ENCODE results near the gene SAMD4B. TPM values are rescaled to one million over a fixed set of nuclear protein-coding genes. Genes with fewer than 3 reads are reported as not detected.

The SAMD4B gene
- total RNA-seq, 6 experiments from 2014 or later: 23.0 to 45.6 (median 31.6) TPM

DNA sequence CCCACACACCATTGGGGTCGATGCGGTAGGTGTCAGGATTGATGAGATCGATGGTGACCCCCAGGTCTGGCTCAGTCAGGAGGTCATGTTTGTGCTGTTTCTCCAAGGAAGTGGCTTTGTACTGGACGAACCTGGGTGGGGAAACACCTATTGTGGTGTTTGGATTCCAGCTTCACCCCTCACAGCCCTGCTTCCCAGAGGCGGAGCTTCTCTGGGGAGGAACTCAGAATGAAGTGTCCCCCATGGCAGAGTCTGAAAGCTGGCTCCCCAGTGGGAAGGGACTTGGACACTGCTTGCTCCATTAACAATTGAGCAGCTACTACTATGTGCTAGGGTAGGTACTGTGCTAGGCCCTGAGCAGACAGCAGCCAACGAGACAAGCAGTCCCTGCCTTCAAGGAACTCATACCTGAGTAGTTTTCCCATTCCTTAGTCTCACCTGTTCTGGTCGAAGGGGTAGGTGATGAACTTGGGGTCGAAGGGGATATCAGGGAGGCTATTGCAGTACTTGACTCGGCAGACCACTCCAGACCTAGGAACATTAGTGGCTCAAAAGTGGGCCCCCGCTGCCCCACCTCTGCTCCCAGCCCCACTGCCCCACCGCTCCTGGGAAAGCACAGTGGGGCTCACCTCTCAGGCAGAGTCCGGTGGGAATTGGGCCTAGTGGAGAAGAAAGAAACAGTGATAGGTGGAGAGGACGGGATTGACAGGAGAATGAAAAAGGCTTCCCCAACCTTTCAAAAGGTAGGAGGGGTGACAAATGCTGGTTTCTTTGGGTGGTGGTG is 47.6 kb downstream of the SAMD4B start:
- peaks cover 0 to 18% (median 11%) of the 10 kb centered on the region in 4 donors for H3K4me1 ChIP-seq
- no peaks in the 10 kb centered on the region for H3K27me3 ChIP-seq
- WGBS (ENCODE audit: insufficient coverage, low coverage, low lambda C conversion rate, missing lambda C conversion rate): 59% methylated on average over 7 of the region's 13 CpGs
- no peaks in the 10 kb centered on the region for H3K9me3 ChIP-seq
- TF ChIP-seq POLR2A (IDR thresholded peaks at IDR 0.05): no peak
- TF ChIP-seq, protein P1, sequence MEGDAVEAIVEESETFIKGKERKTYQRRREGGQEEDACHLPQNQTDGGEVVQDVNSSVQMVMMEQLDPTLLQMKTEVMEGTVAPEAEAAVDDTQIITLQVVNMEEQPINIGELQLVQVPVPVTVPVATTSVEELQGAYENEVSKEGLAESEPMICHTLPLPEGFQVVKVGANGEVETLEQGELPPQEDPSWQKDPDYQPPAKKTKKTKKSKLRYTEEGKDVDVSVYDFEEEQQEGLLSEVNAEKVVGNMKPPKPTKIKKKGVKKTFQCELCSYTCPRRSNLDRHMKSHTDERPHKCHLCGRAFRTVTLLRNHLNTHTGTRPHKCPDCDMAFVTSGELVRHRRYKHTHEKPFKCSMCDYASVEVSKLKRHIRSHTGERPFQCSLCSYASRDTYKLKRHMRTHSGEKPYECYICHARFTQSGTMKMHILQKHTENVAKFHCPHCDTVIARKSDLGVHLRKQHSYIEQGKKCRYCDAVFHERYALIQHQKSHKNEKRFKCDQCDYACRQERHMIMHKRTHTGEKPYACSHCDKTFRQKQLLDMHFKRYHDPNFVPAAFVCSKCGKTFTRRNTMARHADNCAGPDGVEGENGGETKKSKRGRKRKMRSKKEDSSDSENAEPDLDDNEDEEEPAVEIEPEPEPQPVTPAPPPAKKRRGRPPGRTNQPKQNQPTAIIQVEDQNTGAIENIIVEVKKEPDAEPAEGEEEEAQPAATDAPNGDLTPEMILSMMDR (IDR thresholded peaks at IDR 0.05): no peak
- peak overlapping the region in 2 of 3 donors; percentile 92 to 98 for H3K27ac ChIP-seq
- peak overlapping the region; percentile 82 to 95 (median 88) for H3K4me3 ChIP-seq
- no peak for ATAC-seq
- peaks cover 0 to 46% (median 9%) of the 10 kb centered on the region in 4 donors for H3K36me3 ChIP-seq
- DNase-seq: no peak
- intact Hi-C loops (cut with DNase I): no loop called here

DNA sequence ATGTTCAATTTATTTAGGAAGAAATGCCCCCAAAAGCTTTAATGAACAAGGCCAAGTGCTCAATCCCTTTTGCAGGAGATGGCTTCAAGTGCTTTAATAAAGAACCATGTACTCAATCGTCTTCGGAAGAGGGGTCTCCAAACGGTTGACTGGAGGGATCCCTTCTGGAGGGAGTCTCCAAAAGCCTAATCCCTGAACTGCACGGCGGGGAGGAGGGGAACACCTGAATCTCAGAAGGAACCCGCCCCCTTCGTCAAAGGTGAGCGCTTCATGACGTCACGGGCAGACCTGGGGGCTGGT is 48.2 kb downstream of the SAMD4B start:
- ATAC-seq: no peak
- 0% methylated on average over 3 of the region's 10 CpGs for WGBS (ENCODE audit: insufficient coverage, low coverage, low lambda C conversion rate, missing lambda C conversion rate)

DNA sequence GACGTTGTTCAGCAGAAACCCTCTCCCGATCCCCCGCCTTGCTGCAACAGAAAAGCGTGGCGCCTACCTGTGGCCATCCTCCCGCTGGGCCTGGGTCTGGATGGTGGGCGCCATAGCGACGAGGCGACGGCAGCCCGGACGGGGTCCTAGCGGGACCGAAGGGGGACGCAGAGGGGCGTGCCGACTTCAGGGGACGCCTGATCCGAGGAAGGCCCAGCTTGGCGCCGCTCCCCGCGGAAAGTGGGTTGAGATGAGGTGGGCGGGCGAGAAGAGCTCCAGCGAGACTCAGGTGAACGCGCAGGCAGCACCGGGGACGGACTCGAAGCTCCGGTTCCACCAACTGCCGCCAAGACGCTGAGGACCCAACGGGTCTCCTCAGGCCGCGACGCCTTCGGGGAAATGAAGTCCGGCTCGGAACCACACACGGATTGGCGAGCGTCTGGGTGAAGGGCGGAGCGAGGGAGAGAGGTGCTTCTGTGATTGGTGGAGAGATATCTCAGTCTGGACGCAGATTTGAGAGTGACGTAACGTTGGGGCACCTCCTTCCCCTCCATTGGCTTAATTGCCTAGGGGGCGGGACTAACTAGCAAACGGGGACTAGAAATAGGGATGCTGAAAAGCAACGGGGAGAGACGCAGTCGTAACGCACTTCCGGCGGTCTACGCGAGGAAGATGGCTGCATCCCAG is 48.7 kb downstream of the SAMD4B start, which contains the start of the genes MED29 and PAF1:
Gene MED29, plus strand, starts transcription at position 628 of the 687 bp plus-strand sequence. Its CDS starts 45 bp downstream, at position 673.
Gene PAF1, minus strand, starts transcription at position 356 of the 687 bp plus-strand sequence. Its CDS starts 242 bp downstream, at position 114.
- 0% methylated on average over 24 of the region's 60 CpGs for WGBS (ENCODE audit: insufficient coverage, low coverage, low lambda C conversion rate, missing lambda C conversion rate)
- TF ChIP-seq POLR2A (IDR thresholded peaks at IDR 0.05): peak; percentile 96
- TF ChIP-seq, protein P1 (IDR thresholded peaks at IDR 0.05): no peak
- H3K27me3 ChIP-seq: no peaks in the 10 kb centered on the region
- H3K4me1 ChIP-seq: peaks cover 0 to 18% (median 11%) of the 10 kb centered on the region in 4 donors
- peak within 1 kb of the TSS; percentile 92 to 98 (median 98) for H3K27ac ChIP-seq
- no peaks in the 10 kb centered on the region for H3K9me3 ChIP-seq
- peak within 1 kb of the TSS; percentile 82 to 95 (median 88) for H3K4me3 ChIP-seq
- H3K36me3 ChIP-seq: peaks cover 0 to 46% (median 9%) of the 10 kb centered on the region in 4 donors
- ATAC-seq: peak; percentile 96 to 99 (median 96)
- intact Hi-C loops (cut with DNase I): no loop called here
- DNase-seq: peak; percentile 95 to 98 (median 96)

More for the DNA sequence above, 48.2 kb downstream of the SAMD4B start:
- TF ChIP-seq, protein P1 (IDR thresholded peaks at IDR 0.05): no peak
- no peak for TF ChIP-seq POLR2A (IDR thresholded peaks at IDR 0.05)
- intact Hi-C loops (cut with DNase I): no loop called here
- H3K27ac ChIP-seq: peak overlapping the region; percentile 92 to 98 (median 98)
- H3K4me1 ChIP-seq: peaks cover 0 to 18% (median 11%) of the 10 kb centered on the region in 4 donors
- DNase-seq: no peak
- peak overlapping the region; percentile 82 to 95 (median 88) for H3K4me3 ChIP-seq
- H3K36me3 ChIP-seq: peaks cover 0 to 46% (median 9%) of the 10 kb centered on the region in 4 donors
- no peaks in the 10 kb centered on the region for H3K9me3 ChIP-seq
- H3K27me3 ChIP-seq: no peaks in the 10 kb centered on the region

DNA sequence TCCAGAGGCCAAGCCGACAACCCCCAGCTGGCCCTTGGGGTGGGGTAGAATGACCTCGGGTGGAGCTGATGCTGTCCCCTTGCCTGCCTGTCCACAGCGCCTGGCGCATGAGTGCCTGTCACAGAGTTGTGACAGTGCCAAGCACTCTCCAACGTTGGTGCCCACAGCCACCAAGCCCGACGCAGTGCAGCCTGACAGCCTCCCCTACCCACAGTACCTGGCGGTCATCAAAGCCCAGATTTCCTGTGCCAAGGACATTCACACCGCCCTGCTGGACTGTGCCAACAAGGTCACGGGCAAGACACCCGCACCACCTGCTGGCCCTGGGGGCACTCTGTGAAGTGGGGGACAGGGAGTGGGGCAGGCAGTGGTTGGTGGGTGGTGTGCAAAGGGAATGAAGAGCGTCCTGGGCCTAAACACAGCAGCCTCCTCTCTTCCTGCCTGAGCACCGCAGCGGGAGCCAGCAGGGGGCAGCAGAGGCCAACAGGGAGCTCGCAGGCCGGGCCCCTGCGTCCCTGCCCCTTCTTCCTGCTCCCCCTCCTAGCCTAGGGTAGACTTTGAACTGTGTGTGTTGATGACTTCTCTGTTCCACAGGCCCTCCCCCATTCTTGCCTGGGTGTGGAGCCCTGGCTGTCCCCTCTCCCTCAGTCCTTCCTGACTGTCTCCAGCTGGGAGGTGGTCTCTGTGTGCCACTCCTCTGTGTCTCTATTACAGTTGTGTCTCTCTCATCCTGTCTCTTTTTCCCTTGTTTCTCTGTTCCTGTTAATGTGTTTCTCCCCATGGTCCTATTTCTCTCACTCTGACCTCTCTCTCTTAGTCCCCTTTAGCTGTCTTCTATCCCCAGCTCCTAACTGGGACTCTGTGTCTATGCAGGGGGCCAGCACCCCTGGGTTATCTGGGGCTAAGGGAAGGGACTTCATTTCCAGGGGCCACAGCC is 55.4 kb downstream of the SAMD4B start:
- intact Hi-C loops (cut with DNase I): no loop called here
- peak; percentile 78 for TF ChIP-seq POLR2A (IDR thresholded peaks at IDR 0.05)
- TF ChIP-seq, protein P1 (IDR thresholded peaks at IDR 0.05): peak; percentile 98 to 99 (median 99)
- H3K27ac ChIP-seq: peak overlapping the region; percentile 95 to 99 (median 96)
- DNase-seq: peak; percentile 94 to 96 (median 95)
- ATAC-seq: peak; percentile 66 to 82 (median 74)
- peaks cover 0 to 59% (median 25%) of the 10 kb centered on the region in 4 donors for H3K4me1 ChIP-seq
- no peaks in the 10 kb centered on the region for H3K27me3 ChIP-seq
- peak overlapping the region in 2 of 3 donors; percentile 1 to 12 for H3K4me3 ChIP-seq
- peaks cover 0 to 11% (median 0%) of the 10 kb centered on the region in 4 donors for H3K36me3 ChIP-seq
- WGBS (ENCODE audit: insufficient coverage, low coverage, low lambda C conversion rate, missing lambda C conversion rate): 5% methylated on average over 5 of the region's 17 CpGs
- H3K9me3 ChIP-seq: no peaks in the 10 kb centered on the region
